ENCODE results near the gene CCDC197.

The CCDC197 gene

DNA sequence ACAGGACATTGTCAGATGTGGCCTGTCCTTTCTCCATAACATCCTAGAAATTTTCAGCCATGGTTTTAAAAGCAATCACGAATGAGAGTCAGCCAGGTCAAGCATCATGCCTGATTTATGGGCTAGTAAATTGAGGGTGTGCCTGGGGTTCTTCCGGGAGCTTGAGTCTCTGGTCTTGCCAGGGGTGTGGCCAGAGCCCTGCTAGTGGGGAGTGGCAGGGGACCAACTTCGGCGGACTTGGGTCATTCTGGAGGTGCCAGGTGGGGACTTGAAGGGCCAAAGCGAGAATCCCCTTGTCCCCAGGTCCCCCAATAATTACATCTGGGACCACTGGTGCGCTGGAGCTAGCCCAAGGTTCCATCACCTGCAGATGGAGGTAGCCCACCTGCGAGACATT, 34.8 kb downstream of the CCDC197 start:
- H3K9me3 ChIP-seq (ENCODE audit: insufficient read depth, low read depth, low read length) = no peaks in the 10 kb centered on the region
- H3K4me2 ChIP-seq (ENCODE audit: low read depth, low read length, poor library complexity, severe bottlenecking) = no peak overlapping the region
- H3K4me1 ChIP-seq (ENCODE audit: insufficient read depth, low read length, poor library complexity, severe bottlenecking) = no peaks in the 10 kb centered on the region
- H4K20me1 ChIP-seq (ENCODE audit: insufficient read depth, low read length, poor library complexity, severe bottlenecking) = no peaks in the 10 kb centered on the region
- no peaks in the 10 kb centered on the region for H3K27me3 ChIP-seq (ENCODE audit: insufficient read depth, low read length, poor library complexity, severe bottlenecking)
- H3F3A ChIP-seq (ENCODE audit: low read depth) = no peaks in the 10 kb centered on the region
- H3K4me3 ChIP-seq (ENCODE audit: low read length, poor library complexity, severe bottlenecking) = no peak overlapping the region
- no peak for TF ChIP-seq EZH2phosphoT487 (IDR thresholded peaks at IDR 0.05; ENCODE audit: borderline replicate concordance)
- TF ChIP-seq, protein P1, sequence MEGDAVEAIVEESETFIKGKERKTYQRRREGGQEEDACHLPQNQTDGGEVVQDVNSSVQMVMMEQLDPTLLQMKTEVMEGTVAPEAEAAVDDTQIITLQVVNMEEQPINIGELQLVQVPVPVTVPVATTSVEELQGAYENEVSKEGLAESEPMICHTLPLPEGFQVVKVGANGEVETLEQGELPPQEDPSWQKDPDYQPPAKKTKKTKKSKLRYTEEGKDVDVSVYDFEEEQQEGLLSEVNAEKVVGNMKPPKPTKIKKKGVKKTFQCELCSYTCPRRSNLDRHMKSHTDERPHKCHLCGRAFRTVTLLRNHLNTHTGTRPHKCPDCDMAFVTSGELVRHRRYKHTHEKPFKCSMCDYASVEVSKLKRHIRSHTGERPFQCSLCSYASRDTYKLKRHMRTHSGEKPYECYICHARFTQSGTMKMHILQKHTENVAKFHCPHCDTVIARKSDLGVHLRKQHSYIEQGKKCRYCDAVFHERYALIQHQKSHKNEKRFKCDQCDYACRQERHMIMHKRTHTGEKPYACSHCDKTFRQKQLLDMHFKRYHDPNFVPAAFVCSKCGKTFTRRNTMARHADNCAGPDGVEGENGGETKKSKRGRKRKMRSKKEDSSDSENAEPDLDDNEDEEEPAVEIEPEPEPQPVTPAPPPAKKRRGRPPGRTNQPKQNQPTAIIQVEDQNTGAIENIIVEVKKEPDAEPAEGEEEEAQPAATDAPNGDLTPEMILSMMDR (conservative IDR thresholded peaks at IDR 0.05; ENCODE audit: low read length) = no peak
- H3K79me2 ChIP-seq (ENCODE audit: insufficient read depth, low read length) = no peaks in the 10 kb centered on the region
- no peaks in the 10 kb centered on the region for H3K36me3 ChIP-seq (ENCODE audit: insufficient read depth, low read length)
- no peak overlapping the region for H3K9ac ChIP-seq (ENCODE audit: low read depth, low read length, poor library complexity, severe bottlenecking)
- H3K9me2 ChIP-seq (replicated peaks; ENCODE audit: low read depth, low read length) = no peaks in the 10 kb centered on the region
- H2AFZ ChIP-seq (ENCODE audit: low read length) = no peak overlapping the region

GRCh38 chr14:94034886-94035285, 37.8 kb downstream of the CCDC197 start:
- Histone ChIP-seq H3K4me2 (ENCODE audit: low read depth, low read length, poor library complexity, severe bottlenecking) (no peak overlapping the region), H3K9ac (ENCODE audit: low read depth, low read length, poor library complexity, severe bottlenecking) (no peak overlapping the region), H3K27me3 (ENCODE audit: insufficient read depth, low read length, poor library complexity, severe bottlenecking) (no peaks in the 10 kb centered on the region), H3K79me2 (ENCODE audit: insufficient read depth, low read length) (no peaks in the 10 kb centered on the region), H3K9me2 (replicated peaks; ENCODE audit: low read depth, low read length) (no peaks in the 10 kb centered on the region), H4K20me1 (ENCODE audit: insufficient read depth, low read length, poor library complexity, severe bottlenecking) (no peaks in the 10 kb centered on the region), H3K9me3 (ENCODE audit: insufficient read depth, low read depth, low read length) (no peaks in the 10 kb centered on the region), H2AFZ (ENCODE audit: low read length) (no peak overlapping the region), H3F3A (ENCODE audit: low read depth) (no peaks in the 10 kb centered on the region), H3K36me3 (ENCODE audit: insufficient read depth, low read length) (no peaks in the 10 kb centered on the region), H3K4me1 (ENCODE audit: insufficient read depth, low read length, poor library complexity, severe bottlenecking) (no peaks in the 10 kb centered on the region), H3K4me3 (ENCODE audit: low read length, poor library complexity, severe bottlenecking) (no peak overlapping the region)
- TF ChIP-seq, protein P1 (conservative IDR thresholded peaks at IDR 0.05; ENCODE audit: low read length) = no peak
- TF ChIP-seq EZH2phosphoT487 (IDR thresholded peaks at IDR 0.05; ENCODE audit: borderline replicate concordance) = no peak

DNA sequence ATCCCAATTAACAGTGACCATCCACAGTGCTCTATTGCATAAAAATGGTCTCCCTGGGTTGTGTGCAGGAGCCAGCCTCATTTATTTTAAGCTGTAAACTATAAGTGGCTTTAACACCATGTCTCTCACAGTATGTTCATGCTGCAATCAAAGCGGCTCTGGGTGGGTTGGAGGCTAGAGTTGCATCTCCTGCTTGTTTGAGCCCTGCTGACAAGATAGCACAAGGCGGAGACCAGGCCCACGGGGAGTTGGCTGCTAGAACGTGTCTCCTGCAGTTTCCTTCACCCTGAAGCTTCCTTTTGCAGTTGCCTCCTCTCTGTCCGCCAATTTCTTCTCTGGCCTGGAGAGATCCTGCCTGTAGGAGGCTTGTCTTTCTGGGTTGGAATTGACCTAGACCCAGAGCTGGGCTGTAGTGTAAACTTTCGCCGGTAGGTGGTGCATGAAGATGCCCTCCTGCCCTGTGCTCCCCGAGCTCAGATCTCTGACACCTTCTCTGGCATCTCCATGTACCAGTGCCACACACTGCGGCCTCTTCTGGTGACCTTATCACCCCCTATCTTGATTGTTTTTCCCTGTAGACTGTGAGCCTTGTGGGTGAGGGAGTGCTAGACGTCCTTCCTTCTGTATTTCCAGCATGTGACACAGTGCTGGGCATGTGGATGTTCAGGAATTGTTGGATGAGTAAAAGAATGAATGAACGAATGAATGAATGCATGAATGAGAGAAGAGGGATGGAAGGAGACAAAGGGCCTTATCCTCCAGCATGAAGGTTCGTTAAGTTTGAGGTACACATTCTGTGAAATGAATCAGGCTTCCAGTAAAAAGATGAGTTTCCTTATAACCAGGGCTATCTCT, 39.4 kb downstream of the CCDC197 start:
- H3F3A ChIP-seq (ENCODE audit: low read depth) = no peaks in the 10 kb centered on the region
- H2AFZ ChIP-seq (ENCODE audit: low read length) = no peak overlapping the region
- no peak overlapping the region for H3K4me3 ChIP-seq (ENCODE audit: low read length, poor library complexity, severe bottlenecking)
- H4K20me1 ChIP-seq (ENCODE audit: insufficient read depth, low read length, poor library complexity, severe bottlenecking) = no peaks in the 10 kb centered on the region
- no peak overlapping the region for H3K9ac ChIP-seq (ENCODE audit: low read depth, low read length, poor library complexity, severe bottlenecking)
- no peaks in the 10 kb centered on the region for H3K79me2 ChIP-seq (ENCODE audit: insufficient read depth, low read length)
- TF ChIP-seq, protein P1 (conservative IDR thresholded peaks at IDR 0.05; ENCODE audit: low read length) = peak; percentile 83
- no peak for TF ChIP-seq EZH2phosphoT487 (IDR thresholded peaks at IDR 0.05; ENCODE audit: borderline replicate concordance)
- H3K9me2 ChIP-seq (replicated peaks; ENCODE audit: low read depth, low read length) = no peaks in the 10 kb centered on the region
- H3K4me2 ChIP-seq (ENCODE audit: low read depth, low read length, poor library complexity, severe bottlenecking) = no peak overlapping the region
- H3K27me3 ChIP-seq (ENCODE audit: insufficient read depth, low read length, poor library complexity, severe bottlenecking) = no peaks in the 10 kb centered on the region
- no peaks in the 10 kb centered on the region for H3K9me3 ChIP-seq (ENCODE audit: insufficient read depth, low read depth, low read length)
- no peaks in the 10 kb centered on the region for H3K36me3 ChIP-seq (ENCODE audit: insufficient read depth, low read length)
- no peaks in the 10 kb centered on the region for H3K4me1 ChIP-seq (ENCODE audit: insufficient read depth, low read length, poor library complexity, severe bottlenecking)

Measured in Loucy (cell line).